Right lobe of liver (tissue), 6 donors: Measurements from ENCODE around the gene ARHGAP8. TPM values are rescaled to one million over a fixed set of nuclear protein-coding genes. Genes with fewer than 3 reads are reported as not detected.

Experiments used
- ATAC-seq, 4 donors: fragments of 200-7000 bp; cut with Tn5 transposase; one replicate each; pipeline ENCODE4 v1.9.1; 2020; ENCODE audit warnings: mild to moderate bottlenecking in 4 of 4, moderate library complexity in 4 of 4
- DNase-seq, 3 donors: peaks; one replicate each; pipeline ENCODE4 v3.0.0-alpha.2; 2020
- H3K27ac ChIP-seq, 3 donors: fragments of 200-600 bp; one replicate each; pipeline ENCODE4 v1.8.0; 2022
- H3K27me3 ChIP-seq, 2 donors: fragments of 200-600 bp; one replicate each; pipeline ENCODE4 v1.8.0; 2022
- H3K36me3 ChIP-seq, 4 donors: fragments of 200-600 bp; sonication (generic) in 1 of 4; one replicate each; pipeline versions ENCODE4 v1.5.1 to v1.8.0; 2017 to 2022; ENCODE audit warnings: control low read depth in 1 of 4
- H3K4me1 ChIP-seq, 4 donors: fragments of 200-600 bp; sonication (generic) in 1 of 4; one replicate each; pipeline versions ENCODE4 v1.5.1 to v1.8.0; 2017 to 2022; ENCODE audit warnings: control low read depth in 1 of 4
- H3K4me3 ChIP-seq, 3 donors: fragments of 200-600 bp; one replicate each; pipeline ENCODE4 v1.8.0; 2022
- H3K9me3 ChIP-seq, 4 donors: fragments of 200-600 bp; sonication (generic) in 1 of 4; one replicate each; pipeline versions ENCODE4 v1.5.1 to v1.8.0; 2017 to 2022; ENCODE audit warnings: control low read depth in 1 of 4
- POLR2A ChIP-seq: fragments of 450-650 bp; IDR thresholded peaks from one replicate; pipeline ENCODE4 v1.6.1; 2017; ENCODE audit warnings: antibody characterized with exemption, mild to moderate bottlenecking
- WGBS: methylation state at CpG from one replicate; pipeline ENCODE4 v1.1.6; 2018; ENCODE audit warnings: low coverage, low lambda C conversion rate; ENCODE audit not compliant: insufficient coverage; ENCODE audit errors: missing lambda C conversion rate; 5-methylcytosine and 5-hydroxymethylcytosine counted together
- intact Hi-C, 2 donors: fragments of 100-400 bp; cut with DNase I; formaldehyde crosslinking; loops; one replicate each; pipeline versions ENCODE4 v1.11.2 to v1.14.1; 2022
- total RNA-seq, 6 experiments: library from RNA; depleted of rRNA in 2 of 6; stranded (reverse); fragments of >200 nt in 2 of 6; fragmentation: NEBNext Ultra II Directional in 3 of 6; extraction: Animal tissue kit (Norgen Biotek cat#: 25700) in 3 of 6; gene quantifications; one replicate each; pipeline versions ENCODE4 v1.1.0 to v1.2.4, GENCODE V29; 2016 to 2023
- TF ChIP-seq, protein P1 (sequence below), 4 donors: fragments of 200-600 bp in 3 of 4; fragments of 450-650 bp in 1 of 4; IDR thresholded peaks; one replicate each; pipeline versions ENCODE4 v1.5.1 to v1.8.0; 2016 to 2022; ENCODE audit warnings: antibody characterized with exemption in 4 of 4, mild to moderate bottlenecking in 2 of 4
- donor health status: DM: no; HTN: yes; CAD: no.
- donor health status: DM: no; HTN: no; CAD: no.
- donor health status: DM: no; HTN: no; CAD: no.
- donor health status: DM: no; HTN: yes; CAD: no.
- donor health status: DM: no; HTN: yes; CAD: no.

Gene ARHGAP8
- total RNA-seq, 6 experiments from 2014 or later, result 0.49 to 1.0 (median 0.61) TPM; not detected in 1

DNA sequence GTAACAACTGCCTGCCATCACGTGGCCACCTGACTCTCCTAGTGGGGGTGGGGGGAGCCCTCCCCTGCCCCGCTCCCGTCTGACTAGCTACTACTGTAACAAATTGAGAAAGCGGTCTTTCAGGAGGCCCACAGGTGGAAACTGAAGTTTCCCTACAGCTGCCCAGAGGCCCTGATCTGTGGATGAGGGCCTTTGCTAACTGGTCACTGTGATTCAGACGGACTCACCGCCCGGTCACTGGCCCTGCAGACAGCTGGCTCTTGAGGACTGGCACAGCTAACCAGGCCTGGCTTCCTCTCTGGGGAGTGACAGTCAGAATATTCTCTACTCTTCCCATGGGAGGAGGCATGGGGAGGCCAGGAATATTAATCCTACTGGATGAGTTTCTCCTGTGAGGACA lies 116.8 kb downstream of the ARHGAP8 start:
- Histone ChIP-seq H3K27ac (no peak overlapping the region), H3K36me3 (no peaks in the 10 kb centered on the region), H3K4me3 (no peak overlapping the region), H3K4me1 (no peaks in the 10 kb centered on the region), H3K27me3 (no peaks in the 10 kb centered on the region), H3K9me3 (no peaks in the 10 kb centered on the region)
- DNase-seq (no peak), ATAC-seq (no peak)
- intact Hi-C loops, result no loop called here
- no peak for TF ChIP-seq POLR2A
- TF ChIP-seq, protein P1, sequence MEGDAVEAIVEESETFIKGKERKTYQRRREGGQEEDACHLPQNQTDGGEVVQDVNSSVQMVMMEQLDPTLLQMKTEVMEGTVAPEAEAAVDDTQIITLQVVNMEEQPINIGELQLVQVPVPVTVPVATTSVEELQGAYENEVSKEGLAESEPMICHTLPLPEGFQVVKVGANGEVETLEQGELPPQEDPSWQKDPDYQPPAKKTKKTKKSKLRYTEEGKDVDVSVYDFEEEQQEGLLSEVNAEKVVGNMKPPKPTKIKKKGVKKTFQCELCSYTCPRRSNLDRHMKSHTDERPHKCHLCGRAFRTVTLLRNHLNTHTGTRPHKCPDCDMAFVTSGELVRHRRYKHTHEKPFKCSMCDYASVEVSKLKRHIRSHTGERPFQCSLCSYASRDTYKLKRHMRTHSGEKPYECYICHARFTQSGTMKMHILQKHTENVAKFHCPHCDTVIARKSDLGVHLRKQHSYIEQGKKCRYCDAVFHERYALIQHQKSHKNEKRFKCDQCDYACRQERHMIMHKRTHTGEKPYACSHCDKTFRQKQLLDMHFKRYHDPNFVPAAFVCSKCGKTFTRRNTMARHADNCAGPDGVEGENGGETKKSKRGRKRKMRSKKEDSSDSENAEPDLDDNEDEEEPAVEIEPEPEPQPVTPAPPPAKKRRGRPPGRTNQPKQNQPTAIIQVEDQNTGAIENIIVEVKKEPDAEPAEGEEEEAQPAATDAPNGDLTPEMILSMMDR (IDR thresholded peaks at IDR 0.05), result no peak
- WGBS, result 77% methylated on average over 3 of the region's 7 CpGs

DNA sequence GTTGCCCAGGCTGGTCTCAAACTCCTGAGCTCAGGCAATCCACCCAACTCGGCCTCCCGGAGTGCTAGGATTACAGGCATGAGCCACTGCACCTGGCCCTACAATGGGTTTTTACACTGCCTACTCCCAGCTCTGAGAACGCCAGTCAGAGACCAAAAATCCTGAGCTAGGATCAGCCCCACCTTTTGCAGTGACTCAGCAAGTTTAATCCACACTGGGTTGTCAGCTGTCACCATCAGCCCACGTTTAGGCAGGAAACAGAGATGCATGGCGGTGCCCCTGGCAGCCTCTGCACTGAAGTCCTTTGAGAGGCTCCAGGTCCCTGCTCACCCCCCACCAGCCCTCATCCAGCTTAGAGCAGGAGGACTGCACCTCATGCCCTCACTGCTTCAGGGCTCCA lies 117.6 kb downstream of the ARHGAP8 start:
- ATAC-seq (no peak), DNase-seq (peak in 1 of 3 donors; percentile 27)
- Histone ChIP-seq H3K4me1 (no peaks in the 10 kb centered on the region), H3K9me3 (no peaks in the 10 kb centered on the region), H3K27ac (no peak overlapping the region), H3K27me3 (no peaks in the 10 kb centered on the region), H3K4me3 (no peak overlapping the region), H3K36me3 (no peaks in the 10 kb centered on the region)
- intact Hi-C loops, result no loop called here
- WGBS, result 0% methylated on average over 1 of the region's 5 CpGs
- TF ChIP-seq POLR2A, result no peak
- TF ChIP-seq, protein P1 (IDR thresholded peaks at IDR 0.05), result no peak

DNA sequence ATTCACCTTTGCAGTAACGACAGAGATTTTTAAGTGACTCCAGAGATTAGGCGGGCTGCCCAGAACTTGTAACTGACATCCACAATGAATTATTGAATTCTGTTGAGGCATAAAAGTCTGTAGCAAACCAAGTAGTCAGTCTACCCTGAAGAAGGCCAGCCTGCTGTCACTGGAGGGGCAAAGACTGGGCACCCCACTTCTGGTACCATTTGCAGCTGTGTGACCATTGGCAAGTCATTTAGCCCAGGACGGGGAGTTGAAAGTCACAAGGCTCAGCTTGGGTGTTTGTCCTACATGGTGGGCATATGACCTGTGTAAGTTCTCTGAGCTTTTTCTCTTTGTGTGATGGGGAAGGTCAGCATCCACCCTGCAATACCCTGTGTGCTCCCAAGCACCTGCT lies 119.4 kb downstream of the ARHGAP8 start:
- whole genome bisulfite sequencing, result 50% methylated on average over 1 of the region's 3 CpGs
- Histone ChIP-seq H3K27me3 (no peaks in the 10 kb centered on the region), H3K9me3 (no peaks in the 10 kb centered on the region), H3K4me1 (no peaks in the 10 kb centered on the region), H3K27ac (no peak overlapping the region), H3K4me3 (no peak overlapping the region), H3K36me3 (no peaks in the 10 kb centered on the region)
- DNase-seq (peak in 1 of 3 donors; percentile 17), ATAC-seq (no peak)
- TF ChIP-seq POLR2A, result no peak
- TF ChIP-seq, protein P1 (IDR thresholded peaks at IDR 0.05), result no peak
- intact Hi-C loops, result no loop called here

DNA sequence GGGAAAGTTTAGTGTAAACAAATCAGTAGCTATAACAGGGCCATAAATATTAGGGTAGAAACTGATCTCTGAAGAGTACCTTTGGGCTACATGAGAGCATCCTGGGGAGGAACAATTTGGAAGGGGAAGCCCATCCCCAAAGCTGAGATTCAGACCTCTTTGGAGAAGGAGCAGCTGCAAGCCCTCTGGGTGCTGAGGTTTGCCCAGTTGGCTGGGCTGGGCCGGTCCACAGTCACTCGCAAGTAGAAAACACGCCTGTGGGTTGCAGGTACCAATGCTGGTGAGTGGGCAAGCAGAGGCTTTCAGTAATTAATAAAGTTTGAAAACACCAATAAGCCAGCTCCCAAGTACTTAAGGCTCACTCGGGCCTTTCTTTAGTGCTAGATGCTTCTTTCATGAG lies 124.5 kb downstream of the ARHGAP8 start:
- no peaks in the 10 kb centered on the region for H3K36me3 ChIP-seq
- TF ChIP-seq, protein P1 (IDR thresholded peaks at IDR 0.05), result no peak
- no peak for TF ChIP-seq POLR2A
- no CpG with 5 or more reads among the region's 4 CpGs for WGBS
- DNase-seq (no peak), ATAC-seq (no peak)
- H3K9me3 ChIP-seq, result no peaks in the 10 kb centered on the region
- no peaks in the 10 kb centered on the region for H3K4me1 ChIP-seq
- H3K27me3 ChIP-seq, result no peaks in the 10 kb centered on the region
- H3K27ac ChIP-seq, result no peak overlapping the region
- H3K4me3 ChIP-seq, result no peak overlapping the region
- intact Hi-C loops, result no loop called here
